HepG2 (cell line): ENCODE results near the gene WDR47. TPM values are rescaled to one million over a fixed set of nuclear protein-coding genes. Genes with fewer than 3 reads are reported as not detected.

Experiments
- AKNA ChIP-seq: sonication (generic); formaldehyde crosslinking; IDR thresholded peaks from 2 replicates; pipeline ENCODE4 v1.4.0; 2020; ENCODE audit warnings: missing genetic modification reagents, borderline replicate concordance
- BCL3 ChIP-seq: sonication (generic); formaldehyde crosslinking; IDR thresholded peaks from 2 replicates; pipeline ENCODE4 v1.5.1; 2020; ENCODE audit warnings: mild to moderate bottlenecking, missing genetic modification reagents, moderate library complexity
- CEBPG ChIP-seq: IDR thresholded peaks from 2 replicates; pipeline ENCODE4 v1.6.1; 2016
- CTCF ChIP-seq: sonication (generic); formaldehyde crosslinking; IDR thresholded peaks from 2 replicates; pipeline ENCODE4 v1.5.0; 2020; ENCODE audit warnings: mild to moderate bottlenecking, missing genetic modification reagents, moderate library complexity
- E2F5 ChIP-seq: sonication (generic); formaldehyde crosslinking; conservative IDR thresholded peaks from 2 replicates; pipeline ENCODE4 v1.4.0; 2020; ENCODE audit warnings: missing genetic modification reagents
- ETV6 ChIP-seq: sonication (generic); formaldehyde crosslinking; conservative IDR thresholded peaks from 2 replicates; pipeline ENCODE4 v1.4.0; 2020; ENCODE audit warnings: missing genetic modification reagents
- GFI1 ChIP-seq: sonication (generic); formaldehyde crosslinking; IDR thresholded peaks from 2 replicates; pipeline ENCODE4 v1.5.0; 2020; ENCODE audit warnings: missing genetic modification reagents, mild to moderate bottlenecking, borderline replicate concordance
- GTF2F1 ChIP-seq: fragments of 150-350 bp; IDR thresholded peaks from 2 replicates; pipeline ENCODE4 v1.6.1; 2014; ENCODE audit warnings: low read length
- RFXAP ChIP-seq: sonication (generic); formaldehyde crosslinking; IDR thresholded peaks from 2 replicates; pipeline ENCODE4 v1.4.0; 2020; ENCODE audit warnings: missing genetic modification reagents, borderline replicate concordance
- TBX3 ChIP-seq: fragments of 450-650 bp; IDR thresholded peaks from 2 replicates; pipeline ENCODE4 v1.6.1; 2017; ENCODE audit warnings: antibody characterized with exemption, mild to moderate bottlenecking, inconsistent platforms, borderline replicate concordance
- ZNF275 ChIP-seq: sonication (generic); formaldehyde crosslinking; IDR thresholded peaks from 2 replicates; pipeline ENCODE4 v1.8.0; 2022; ENCODE audit warnings: missing genetic modification reagents, mild to moderate bottlenecking, inconsistent platforms, borderline replicate concordance
- ZNF772 ChIP-seq: sonication (generic); formaldehyde crosslinking; IDR thresholded peaks from 2 replicates; pipeline ENCODE4 v1.5.0; 2020; ENCODE audit warnings: mild to moderate bottlenecking, missing genetic modification reagents
- polyA plus RNA-seq, 8 experiments: library from polyadenylated mRNA; depleted of rRNA in 3 of 8; stranded (reverse) in 7 of 8; unstranded in 1 of 8; fragments of >200 nt; fragmentation: Illumina TruSeq in 4 of 8; extraction: Trizol in 4 of 8; gene quantifications; 2 replicates each; pipeline versions ENCODE4 v1.2.1 to v1.2.3, GENCODE V29; 2011 to 2016; ENCODE audit warnings: low read depth in 4 of 8, missing spikeins in 1 of 8, mixed read lengths in 1 of 8; ENCODE audit not compliant: insufficient read depth in 1 of 8
- total RNA-seq, 5 experiments: library from RNA; depleted of rRNA; stranded (reverse); fragments of >200 nt; fragmentation: Illumina TruSeq; extraction: Trizol; gene quantifications; 2 replicates each; pipeline ENCODE4 v1.2.3, GENCODE V29; 2016; ENCODE audit warnings: low read depth in 1 of 5

Gene WDR47
- total and polyA plus RNA-seq, 2 of the 13 experiments (the other 11 are each of a cell fraction or from before 2014, with no cell fraction given): 4.3 to 5.9 TPM

- TF ChIP-seq AKNA (CRISPR knock-in tag) (no peak; the same call in 1 of the 2 replicates), GTF2F1 (no peak), E2F5 (CRISPR knock-in tag) (peak; percentile 38; the same call in 1 of the 2 replicates), RFXAP (CRISPR knock-in tag) (peak; percentile 87; the same call in 1 of the 2 replicates), GFI1 (CRISPR knock-in tag) (peak; percentile 60; the same call in 1 of the 2 replicates), ZNF275 (CRISPR knock-in tag) (peak; percentile 87; the same call in 1 of the 2 replicates), CTCF (CRISPR knock-in tag) (peak; percentile 27; the same call in 1 of the 2 replicates), TBX3 (peak; percentile 65; the same call in 1 of the 2 replicates), ETV6 (CRISPR knock-in tag) (peak; percentile 72; the same call in 1 of the 2 replicates), ZNF772 (CRISPR knock-in tag) (peak; percentile 60), BCL3 (CRISPR knock-in tag) (no peak; the same call in 1 of the 2 replicates), CEBPG (CRISPR knock-in tag) (0 out of 2 replicates have a peak, but pooled peaks have one; percentile 49)
Measured at GRCh38 chr1:109090196-109091077, 48.5 kb upstream of the WDR47 start, which contains the start of gene TMEM167B (continued).
